IPS-11a (cell line): Measurements from ENCODE around the gene NUTM2D.
"Not testable (repeated sequence)": the region's sequence is repeated elsewhere in the genome, so short reads cannot be mapped to it uniquely, and the experiment has no call there.

Source experiments
- H3K4me3 ChIP-seq: one replicate; pipeline ENCODE4 v1.5.1; 2013; ENCODE audit warnings: low read depth, low read length, control low read depth

NUTM2D gene

GRCh38 chr10:87369514-87370112 lies 12.1 kb downstream of the NUTM2D start:
- H3K4me3 ChIP-seq = not testable (repeated sequence)

- not testable (repeated sequence) for H3K4me3 ChIP-seq
Measured at GRCh38 chr10:87374091-87374490, 16.5 kb downstream of the NUTM2D start.

- not testable (repeated sequence) for H3K4me3 ChIP-seq
Measured at GRCh38 chr10:87379115-87379514, 21.6 kb downstream of the NUTM2D start.

- not testable (repeated sequence) for H3K4me3 ChIP-seq
Measured at GRCh38 chr10:87383149-87383857, 25.8 kb downstream of the NUTM2D start.

- H3K4me3 ChIP-seq = not testable (repeated sequence)
Measured at GRCh38 chr10:87384283-87384682, 26.7 kb downstream of the NUTM2D start.

- not testable (repeated sequence) for H3K4me3 ChIP-seq
Measured at GRCh38 chr10:87385762-87386360, 28.3 kb downstream of the NUTM2D start.

GRCh38 chr10:87391360-87391759 lies 33.8 kb downstream of the NUTM2D start:
- not testable (repeated sequence) for H3K4me3 ChIP-seq

- H3K4me3 ChIP-seq = not testable (repeated sequence)
Measured at GRCh38 chr10:87396206-87396605, 38.7 kb downstream of the NUTM2D start.

GRCh38 chr10:87398436-87398835 lies 40.9 kb downstream of the NUTM2D start:
- H3K4me3 ChIP-seq = not testable (repeated sequence)

- not testable (repeated sequence) for H3K4me3 ChIP-seq
Measured at GRCh38 chr10:87407516-87408467, 50.2 kb downstream of the NUTM2D start.

- H3K4me3 ChIP-seq = not testable (repeated sequence)
Measured at GRCh38 chr10:87413921-87414320, 56.4 kb downstream of the NUTM2D start.
